SKM-1 treated with dmso at 0.1 percent for 144 hours (cell line): ENCODE measurements around the gene CTR9.

Experiments
- DNase-seq: peaks from one replicate; lab custom pipeline; 2025; ENCODE audit not compliant: unreplicated experiment; lab: John Stamatoyannopoulos, UW

The CTR9 gene

GRCh38 chr11:10779086-10779485, 28.0 kb downstream of the CTR9 start:
- no peak for DNase-seq

GRCh38 chr11:10780040-10780439, 29.0 kb downstream of the CTR9 start:
- DNase-seq, result no peak

DNA sequence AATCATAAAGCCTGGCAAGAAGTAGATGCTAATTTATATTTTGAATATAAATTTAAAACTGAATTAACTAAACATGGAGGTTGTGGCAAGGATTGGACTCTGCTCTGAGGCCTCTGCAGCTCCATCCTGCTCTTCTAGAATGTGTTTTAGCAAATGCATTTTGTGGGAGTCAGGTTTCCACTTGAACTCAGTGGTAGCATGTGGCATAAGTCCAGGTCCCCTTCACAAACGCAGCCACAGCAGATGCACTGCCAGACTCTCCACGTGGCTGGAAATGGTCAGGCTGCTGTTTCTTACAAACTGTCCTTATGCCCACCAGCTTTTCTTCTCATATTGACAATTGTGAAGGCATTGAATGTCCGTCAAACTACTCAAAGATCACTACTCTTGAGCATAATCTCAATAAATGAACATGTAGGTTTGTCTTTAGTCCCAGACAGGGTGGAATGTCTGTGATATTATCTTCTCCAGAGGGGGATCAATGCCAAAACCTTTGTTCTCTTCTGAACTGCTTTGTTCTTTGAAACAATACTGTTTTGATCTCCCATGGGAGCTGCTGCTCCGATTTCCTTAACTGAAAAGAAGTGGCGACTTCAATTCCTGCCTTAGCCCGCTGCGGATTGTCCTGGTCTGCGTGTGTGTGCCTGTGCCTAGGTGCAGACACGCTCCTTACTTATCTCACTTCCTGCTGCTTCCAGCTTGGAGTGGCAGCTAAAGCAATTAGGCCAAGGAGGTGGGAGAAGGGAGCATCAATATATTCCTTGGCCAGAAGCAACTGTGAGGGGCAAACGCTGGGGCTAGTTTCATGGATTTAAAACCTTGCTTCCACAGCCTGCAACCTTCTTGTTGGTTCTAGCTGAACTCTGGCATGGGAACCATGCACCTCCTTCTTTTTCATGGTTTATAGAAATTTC, 33.4 kb downstream of the CTR9 start:
- DNase-seq, result no peak

DNA sequence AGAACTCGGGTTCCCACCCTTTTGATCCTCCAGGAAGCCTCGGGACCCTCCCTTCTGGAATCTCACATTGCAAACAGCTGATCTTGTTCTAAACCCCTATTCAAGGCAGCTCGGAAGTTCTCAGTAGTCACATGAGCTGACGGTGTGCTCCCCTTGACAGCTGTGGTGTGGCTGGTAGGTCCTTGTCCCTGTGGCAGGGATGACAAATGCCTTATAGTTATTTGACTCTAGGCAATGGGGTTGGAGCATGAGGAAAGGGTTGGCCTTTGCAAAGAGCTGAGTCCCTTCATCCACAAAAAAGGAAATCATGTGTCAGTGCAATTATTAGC, 34.1 kb downstream of the CTR9 start:
- no peak for DNase-seq

GRCh38 chr11:10786451-10786850, 35.4 kb downstream of the CTR9 start:
- no peak for DNase-seq

- DNase-seq, result peak; percentile 72
Measured at GRCh38 chr11:10792385-10793068, 41.5 kb downstream of the CTR9 start.

DNA sequence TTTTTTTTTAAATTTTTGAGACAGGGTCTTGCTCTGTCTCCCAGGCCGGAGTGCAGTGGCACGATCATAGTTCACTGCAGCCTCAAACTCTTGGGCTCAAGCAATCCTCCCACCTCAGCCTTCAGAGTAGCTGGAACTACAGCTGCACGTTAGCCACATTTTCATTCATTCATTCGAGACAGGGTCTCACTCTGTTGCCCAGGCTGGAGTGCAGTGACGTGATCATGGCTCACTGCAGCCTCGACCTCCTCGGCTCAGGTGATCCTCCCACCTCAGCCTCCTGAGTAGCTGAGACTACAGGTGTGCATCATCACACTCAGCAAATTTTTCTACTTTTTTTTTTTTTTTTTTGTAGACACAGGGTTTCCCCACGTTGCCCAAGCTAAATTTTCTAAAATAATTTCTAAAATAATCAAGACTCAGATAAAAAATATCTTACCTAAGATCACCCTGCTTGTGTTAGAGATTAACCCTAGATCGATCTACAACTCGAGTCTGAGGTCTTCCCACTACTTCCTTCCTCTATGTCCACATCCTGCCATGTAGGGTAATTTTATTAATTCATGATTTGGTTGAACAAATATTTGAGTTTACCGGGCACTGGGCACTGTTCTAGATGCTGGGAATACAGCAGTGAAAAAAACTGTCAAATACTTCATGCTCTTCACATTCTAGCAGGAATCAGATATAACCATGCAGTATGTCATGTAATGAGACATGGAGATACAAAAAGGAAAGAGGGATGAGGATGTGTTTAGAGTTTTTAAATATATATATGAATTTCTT, 42.6 kb downstream of the CTR9 start:
- no peak for DNase-seq

GRCh38 chr11:10796191-10796590, 45.1 kb downstream of the CTR9 start:
- no peak for DNase-seq

- no peak for DNase-seq
Measured at GRCh38 chr11:10797001-10797400, 46.0 kb downstream of the CTR9 start.

- peak; percentile 59 for DNase-seq
Measured at GRCh38 chr11:10797531-10797930, 46.5 kb downstream of the CTR9 start.

DNA sequence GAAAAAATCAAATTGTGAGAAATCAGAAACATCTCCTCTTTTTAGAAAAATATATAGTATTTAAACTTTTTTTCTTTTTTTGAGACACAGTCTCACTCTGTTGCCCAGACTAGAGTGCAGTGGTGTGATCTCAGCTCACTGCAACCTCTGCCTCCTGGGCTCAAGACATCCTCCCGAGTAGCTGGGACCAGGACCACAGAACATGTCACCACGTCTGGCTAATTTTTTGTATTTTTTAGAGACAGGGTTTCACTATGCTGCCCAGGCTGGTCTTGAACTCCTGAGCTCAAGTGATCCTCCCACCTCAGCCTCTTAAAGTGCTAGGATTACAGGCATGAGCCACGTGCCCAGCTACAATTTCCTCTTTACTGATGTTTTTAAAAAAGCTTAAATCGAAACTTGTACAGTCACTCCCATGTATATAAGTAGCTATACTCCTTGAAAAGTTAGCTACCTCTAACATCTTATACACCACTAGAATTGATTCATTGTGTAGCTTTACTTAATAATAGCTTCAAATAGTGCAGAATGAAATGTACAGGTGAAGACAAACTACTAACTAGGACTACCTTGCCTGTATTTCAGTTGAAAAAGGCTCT, 47.4 kb downstream of the CTR9 start:
- DNase-seq, result no peak

- no peak for DNase-seq
Measured at GRCh38 chr11:10800292-10800691, 49.2 kb downstream of the CTR9 start.

- no peak for DNase-seq
Measured at GRCh38 chr11:10803676-10804075, 52.6 kb downstream of the CTR9 start.

GRCh38 chr11:10805741-10806140, 54.7 kb downstream of the CTR9 start:
- DNase-seq, result no peak

DNA sequence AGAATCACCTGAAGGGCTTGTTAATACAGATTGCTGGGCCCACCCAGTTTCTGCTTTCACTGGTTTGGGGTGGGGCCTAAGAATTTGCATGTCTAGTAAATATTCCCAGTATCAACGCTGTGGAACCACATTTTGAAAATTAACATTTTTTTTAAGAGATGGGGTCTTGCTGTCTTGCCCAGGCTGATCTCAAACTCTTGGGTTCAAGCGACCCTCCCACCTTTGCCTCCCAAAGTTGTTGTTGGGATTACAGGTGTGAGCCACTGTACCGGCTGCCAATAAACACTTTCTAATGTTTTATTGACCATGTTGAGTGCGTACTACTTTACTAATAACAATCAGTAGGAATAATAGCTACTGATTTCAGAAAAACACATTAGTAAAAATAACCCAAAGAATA, 55.2 kb downstream of the CTR9 start:
- DNase-seq, result no peak

GRCh38 chr11:10807493-10808234, 56.6 kb downstream of the CTR9 start:
- DNase-seq, result no peak

- DNase-seq, result no peak
Measured at GRCh38 chr11:10808235-10808552, 57.1 kb downstream of the CTR9 start.

- peak; percentile 97 for DNase-seq
Measured at GRCh38 chr11:10808553-10809372, 57.7 kb downstream of the CTR9 start, which contains the start of gene EIF4G2. TSS of gene EIF4G2 (minus strand) at chr11:10808926.

GRCh38 chr11:10809373-10810160, 58.5 kb downstream of the CTR9 start:
- DNase-seq, result peak; percentile 43
